Kidney tubule cell (primary cell): ENCODE results near the gene NXNL1.
"Not testable (repeated sequence)": the region's sequence is repeated elsewhere in the genome, so short reads cannot be mapped to it uniquely, and the experiment has no call there.

Experiments used
- DNase-seq: peaks from one replicate; pipeline ENCODE4 v3.0.0-alpha.2; 2018; ENCODE audit warnings: low spot score

Gene NXNL1, protein sequence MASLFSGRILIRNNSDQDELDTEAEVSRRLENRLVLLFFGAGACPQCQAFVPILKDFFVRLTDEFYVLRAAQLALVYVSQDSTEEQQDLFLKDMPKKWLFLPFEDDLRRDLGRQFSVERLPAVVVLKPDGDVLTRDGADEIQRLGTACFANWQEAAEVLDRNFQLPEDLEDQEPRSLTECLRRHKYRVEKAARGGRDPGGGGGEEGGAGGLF

GRCh38 chr19:17460372-17461230 lies at the start of gene NXNL1:
Gene NXNL1 (minus strand): TSS chr19:17460926. CDS start chr19:17460869, 57 bp downstream.
- DNase-seq: no peak

DNA sequence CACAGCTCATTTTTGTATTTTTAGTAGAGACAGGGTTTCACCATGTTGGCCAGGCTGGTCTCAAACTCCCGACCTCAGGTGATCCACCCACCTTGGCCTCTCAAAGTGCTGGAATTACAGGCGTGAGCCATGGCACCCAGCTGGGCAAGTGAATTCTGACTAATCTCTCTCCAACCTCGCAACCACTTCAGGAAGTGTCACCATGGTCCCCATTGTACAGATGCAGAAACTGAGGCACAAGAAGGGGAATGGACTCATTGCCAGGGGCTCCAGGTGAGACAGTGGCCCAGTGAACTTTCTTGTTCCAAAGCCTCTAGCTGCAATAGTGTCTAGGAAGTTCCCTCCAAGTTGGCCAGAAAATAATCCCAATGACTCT lies 47.8 kb upstream of the NXNL1 start:
- DNase-seq: not testable (repeated sequence)

DNA sequence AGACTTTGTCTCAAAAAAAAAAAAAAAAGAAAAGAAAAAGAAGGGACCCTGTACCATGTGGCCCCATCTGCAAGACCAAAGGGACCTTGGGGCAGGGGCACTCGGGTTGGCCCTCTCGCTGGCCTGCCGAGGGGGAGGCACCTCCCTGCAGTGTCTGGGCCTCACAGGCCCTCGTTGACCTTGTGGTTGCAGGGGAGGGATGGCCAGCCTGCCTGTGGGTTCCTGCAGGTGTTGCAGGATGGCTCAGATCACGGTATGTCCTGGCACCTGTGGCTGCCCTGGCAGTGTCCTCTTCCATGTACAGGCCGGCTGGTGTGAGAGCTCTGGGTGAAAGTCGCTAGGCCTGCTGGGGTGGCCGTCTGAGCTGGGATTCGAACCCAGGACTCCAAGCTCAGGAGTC lies 46.0 kb upstream of the NXNL1 start:
- no peak for DNase-seq

DNA sequence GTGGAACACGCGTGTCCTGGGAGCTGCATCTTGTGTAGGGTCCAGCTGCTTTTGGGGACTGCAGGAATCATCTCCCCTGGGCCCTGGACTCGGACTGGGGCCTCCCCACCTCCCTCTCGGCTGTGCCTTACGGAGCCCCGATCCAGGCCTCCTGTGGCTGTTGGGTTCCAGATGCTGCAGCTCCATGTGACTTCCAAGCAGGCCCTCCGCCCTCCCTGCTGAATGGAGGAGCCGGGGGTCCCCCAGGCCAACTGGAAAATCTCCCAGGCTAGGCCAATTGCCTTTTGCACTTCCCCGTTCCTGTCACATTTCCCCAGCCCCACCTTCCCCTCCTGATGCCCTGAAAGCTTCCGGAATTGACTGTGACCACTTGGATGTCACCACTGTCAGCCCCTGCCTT lies 44.5 kb upstream of the NXNL1 start:
- no peak for DNase-seq

DNA sequence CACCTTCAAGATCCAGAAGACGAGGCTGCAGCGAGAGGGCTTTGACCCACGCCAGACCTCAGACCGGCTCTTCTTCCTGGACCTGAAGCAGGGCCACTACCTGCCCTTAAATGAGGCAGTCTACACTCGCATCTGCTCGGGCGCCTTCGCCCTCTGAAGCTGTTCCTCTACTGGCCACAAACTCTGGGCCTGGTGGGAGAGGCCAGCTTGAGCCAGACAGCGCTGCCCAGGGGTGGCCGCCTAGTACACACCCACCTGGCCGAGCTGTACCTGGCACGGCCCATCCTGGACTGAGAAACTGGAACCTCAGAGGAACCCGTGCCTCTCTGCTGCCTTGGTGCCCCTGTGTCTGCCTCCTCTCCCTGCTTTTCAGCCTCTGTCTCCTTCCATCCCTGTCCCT lies 43.7 kb upstream of the NXNL1 start:
- DNase-seq: no peak

GRCh38 chr19:17504030-17504429 lies 43.3 kb upstream of the NXNL1 start:
- no peak for DNase-seq

DNA sequence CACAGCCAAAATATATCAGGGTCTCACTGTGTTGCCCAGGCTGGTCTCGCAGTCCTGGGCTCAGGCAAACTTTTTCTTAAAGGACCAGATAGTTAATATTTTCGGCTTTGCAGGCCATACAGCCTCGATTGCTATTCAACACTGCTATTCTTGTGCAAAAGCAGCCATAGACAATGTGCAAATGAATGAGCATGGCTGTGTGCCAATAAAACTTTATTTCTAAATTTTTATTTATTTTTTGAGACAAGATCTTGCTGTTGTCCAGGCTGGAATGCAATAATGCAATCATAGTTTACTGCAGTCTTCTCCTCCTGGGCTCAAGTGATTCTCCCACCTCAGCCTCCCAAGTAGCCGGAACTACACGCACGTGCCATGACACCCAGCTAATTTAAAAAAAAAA lies 42.5 kb upstream of the NXNL1 start:
- DNase-seq: no peak

DNA sequence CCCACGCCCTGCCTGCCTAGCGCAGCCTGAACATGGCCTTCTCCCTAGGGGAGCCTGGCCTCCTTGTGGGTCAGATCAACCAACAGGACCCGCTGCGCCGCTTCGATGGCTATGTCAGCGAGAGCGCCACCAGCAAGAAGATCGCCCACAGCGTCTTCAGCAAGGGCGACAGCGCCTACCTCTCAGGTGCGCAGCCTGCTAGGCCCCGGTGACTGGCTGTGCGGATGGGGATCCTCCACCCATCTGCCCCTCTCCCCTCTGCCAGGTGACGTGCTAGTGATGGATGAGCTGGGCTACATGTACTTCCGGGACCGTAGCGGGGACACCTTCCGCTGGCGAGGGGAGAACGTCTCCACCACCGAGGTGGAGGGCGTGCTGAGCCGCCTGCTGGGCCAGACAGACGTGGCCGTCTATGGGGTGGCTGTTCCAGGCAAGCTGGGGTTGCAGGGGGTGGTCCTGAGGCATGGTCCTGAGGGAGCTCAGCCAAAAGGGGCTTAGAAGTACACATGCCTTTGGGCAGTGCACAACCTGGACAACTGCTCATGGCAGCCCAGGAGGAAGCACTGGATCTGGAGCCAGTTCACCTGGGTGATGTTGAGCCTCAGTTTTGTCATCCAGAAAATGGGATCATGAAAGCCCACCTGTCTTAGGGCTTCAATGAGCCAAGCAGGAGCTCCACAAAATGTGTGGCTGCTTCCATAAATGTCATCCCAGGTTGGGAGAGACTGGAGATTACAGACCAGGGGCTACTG lies 39.9 kb upstream of the NXNL1 start:
- no peak for DNase-seq

DNA sequence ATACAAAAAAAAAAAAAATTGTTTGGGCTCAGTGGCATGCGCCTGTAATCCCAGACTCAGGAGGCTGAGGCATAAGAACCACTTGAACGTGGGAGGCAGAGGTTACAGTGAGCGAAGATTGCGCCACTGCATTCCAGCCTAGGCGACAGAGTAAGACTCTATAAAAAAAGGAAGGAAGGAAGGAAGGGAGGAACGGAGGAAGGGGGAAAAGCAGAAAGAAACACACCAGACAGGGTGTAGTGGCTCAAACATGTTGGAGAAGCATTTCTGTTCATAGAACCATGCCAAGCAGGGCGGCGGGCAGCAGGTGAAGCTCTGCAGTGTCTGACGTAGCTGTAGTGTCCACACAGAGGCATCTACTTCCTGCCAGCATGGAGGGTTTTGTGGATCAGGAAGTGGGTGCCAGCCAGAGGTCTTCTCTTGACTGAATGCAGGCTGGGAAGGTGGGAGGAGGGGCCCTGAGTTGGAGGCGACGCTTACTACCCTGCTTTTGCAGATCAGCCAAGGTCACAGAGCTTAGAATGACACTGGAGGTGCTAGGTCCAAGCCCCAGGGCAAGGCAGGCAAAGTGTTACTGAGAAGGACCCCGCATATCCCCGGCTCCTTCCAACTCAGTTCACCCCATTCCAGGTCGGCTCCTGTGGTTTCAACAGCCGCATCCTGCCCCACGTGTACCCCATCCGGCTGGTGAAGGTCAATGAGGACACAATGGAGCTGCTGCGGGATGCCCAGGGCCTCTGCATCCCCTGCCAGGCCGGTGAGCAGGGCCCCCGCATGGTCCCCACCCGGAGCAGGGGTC lies 39.1 kb upstream of the NXNL1 start:
- DNase-seq: no peak

- peak; percentile 30 for DNase-seq
These were observed 38.3 kb upstream of the NXNL1 start for GRCh38 chr19:17499025-17499424.

DNA sequence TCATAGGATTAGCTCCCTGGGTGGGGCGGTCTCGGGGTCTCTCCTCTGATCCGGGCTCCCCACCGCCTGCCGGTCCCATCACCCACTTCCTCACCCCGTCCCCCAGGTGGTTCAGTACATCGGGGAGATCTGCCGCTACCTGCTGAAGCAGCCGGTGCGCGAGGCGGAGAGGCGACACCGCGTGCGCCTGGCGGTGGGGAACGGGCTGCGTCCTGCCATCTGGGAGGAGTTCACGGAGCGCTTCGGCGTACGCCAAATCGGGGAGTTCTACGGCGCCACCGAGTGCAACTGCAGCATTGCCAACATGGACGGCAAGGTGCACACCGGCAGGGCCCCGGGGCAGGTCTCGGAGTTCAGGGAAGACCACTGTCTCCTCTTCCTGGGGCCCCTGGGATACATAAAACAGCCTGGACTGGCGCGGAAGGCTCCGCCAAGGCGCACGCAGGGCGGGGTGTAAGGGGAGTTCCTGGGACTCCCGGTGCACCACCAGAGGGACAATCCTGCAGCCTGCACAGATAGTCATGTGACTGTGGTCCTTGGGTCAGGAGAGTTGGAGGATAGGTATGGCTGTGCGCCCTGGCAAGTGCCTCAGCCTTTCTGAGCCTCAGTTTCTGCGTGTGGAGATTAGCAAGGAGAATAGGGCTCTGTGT lies 36.5 kb upstream of the NXNL1 start:
- DNase-seq: no peak

GRCh38 chr19:17496337-17496997 lies 35.7 kb upstream of the NXNL1 start:
- DNase-seq: peak; percentile 75

DNA sequence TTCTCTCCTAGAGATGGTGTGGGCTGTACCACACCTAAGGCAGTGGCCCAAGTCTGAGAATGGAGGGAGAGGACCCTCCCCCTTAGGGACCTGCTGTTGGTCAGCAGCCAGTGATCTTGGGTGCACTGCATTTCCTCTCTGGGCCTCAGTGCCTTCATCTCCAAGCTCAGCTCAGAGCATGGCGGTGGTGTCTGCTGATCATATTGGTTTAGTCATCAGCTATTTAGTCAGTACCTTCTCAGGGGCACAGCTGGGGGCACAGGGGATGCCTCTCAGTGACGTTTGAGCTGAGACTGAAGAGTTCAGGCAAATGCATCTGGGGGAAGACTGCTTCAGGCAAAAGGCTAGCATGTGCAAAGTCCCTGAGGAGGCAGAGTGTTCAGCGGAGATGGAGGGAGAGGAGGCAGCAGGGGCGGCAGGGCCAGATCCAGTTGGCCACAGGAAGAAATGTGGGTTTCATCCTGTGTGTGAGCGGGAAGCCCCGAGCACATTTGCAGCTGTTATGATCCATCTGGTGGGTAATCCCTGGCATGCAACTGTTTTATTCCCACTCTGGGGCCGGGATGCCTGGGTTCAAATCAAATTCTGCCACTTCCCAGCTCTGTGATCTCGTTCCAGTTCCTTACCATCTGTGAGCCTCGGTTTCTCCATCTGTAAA lies 35.0 kb upstream of the NXNL1 start:
- no peak for DNase-seq

DNA sequence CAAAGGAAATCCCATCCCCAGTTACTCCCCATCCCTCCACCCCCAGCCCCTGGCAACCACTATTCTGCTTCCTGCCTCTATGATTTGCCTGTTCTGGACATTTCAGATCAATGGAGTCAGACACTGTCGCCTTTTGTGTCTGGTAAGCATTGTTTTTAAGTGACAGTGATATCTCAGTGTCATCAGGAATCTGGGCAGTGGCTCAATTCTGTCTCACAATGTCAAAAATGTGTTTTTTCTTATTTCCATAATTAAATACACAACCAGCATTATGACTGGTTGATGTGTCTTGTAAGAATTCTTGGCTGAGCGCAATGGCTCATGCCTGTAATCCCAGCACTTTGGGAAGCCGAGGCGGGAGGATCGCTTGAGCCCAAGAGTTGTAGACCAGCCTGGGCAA lies 30.6 kb upstream of the NXNL1 start:
- DNase-seq: no peak

- DNase-seq: no peak
These were observed 29.7 kb upstream of the NXNL1 start for GRCh38 chr19:17490411-17490810.

DNA sequence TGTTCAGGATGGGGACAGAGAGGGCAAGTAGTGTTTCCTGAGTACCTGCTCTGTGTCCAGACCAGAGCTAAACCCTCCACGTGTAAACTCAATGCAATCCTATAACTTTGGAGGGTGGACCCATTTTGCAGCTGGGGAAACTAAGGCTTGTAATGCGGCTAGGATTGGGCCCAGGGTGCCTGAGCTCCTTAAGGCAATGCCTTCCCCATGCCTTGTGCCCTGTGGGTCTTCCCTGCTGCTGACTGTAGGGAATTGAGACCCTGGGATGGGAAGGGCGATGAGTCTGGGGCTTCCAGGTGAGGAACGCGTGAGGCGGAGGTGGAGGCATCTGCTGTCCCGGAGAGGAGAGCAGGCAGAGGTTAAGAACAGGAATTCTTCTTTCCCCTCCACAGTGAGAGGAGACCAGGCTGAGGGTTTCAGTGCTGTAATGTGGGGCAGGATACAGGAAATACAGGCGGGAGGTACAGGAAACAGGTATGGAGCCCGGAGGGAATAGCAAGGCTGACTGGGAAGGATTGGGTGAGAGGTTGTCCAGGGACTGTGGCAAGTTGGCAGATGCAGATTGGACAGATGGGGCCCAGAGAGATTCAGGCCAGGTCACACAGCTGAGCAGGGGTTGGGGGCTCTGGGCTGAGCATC lies 28.8 kb upstream of the NXNL1 start:
- DNase-seq: no peak

DNA sequence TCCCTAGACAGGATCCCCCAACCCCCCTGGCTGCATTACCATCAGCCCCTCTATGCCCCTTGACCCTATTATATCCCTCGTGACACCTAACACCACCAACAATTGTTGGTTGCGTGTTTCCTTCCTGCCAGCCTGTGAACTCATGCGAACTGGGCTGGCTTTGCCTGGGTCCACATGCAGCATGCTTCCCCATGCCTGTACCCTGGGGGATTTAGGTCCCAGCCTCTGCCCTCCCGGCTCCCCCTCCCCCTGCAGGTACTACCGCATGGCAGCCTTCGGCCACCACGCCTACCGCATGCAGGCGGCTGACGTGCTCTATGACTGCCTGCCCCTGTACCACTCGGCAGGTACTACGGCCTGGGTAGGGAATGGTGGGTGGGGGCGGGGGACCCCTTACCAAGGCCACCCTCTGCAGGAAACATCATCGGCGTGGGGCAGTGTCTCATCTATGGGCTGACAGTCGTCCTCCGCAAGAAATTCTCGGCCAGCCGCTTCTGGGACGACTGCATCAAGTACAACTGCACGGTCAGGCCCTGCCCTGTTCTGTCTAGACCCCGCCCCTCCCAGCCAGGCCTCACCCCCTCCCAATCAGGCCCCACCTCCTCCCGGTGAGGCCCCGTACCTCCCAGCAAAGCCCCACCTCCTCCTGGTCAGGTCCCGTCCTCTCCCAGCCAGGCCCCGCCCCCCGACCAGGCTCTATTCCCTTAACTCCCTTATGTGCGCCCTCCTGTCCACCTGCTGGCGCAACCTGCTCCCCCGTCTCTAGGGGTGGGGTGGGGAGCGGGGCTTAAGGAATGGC lies 28.1 kb upstream of the NXNL1 start:
- peak; percentile 48 for DNase-seq

- DNase-seq: no peak
These were observed 26.8 kb upstream of the NXNL1 start for GRCh38 chr19:17487284-17488121.
